Measurements from ENCODE around the gene TMUB2. TPM values are rescaled to one million over a fixed set of nuclear protein-coding genes. Genes with fewer than 3 reads are reported as not detected.
"Not testable (repeated sequence)": the region's sequence is repeated elsewhere in the genome, so short reads cannot be mapped to it uniquely, and the experiment has no call there.

TMUB2 gene
- total and polyA plus RNA-seq, 2 donors (not counting 1 experiment from before 2014, with no cell fraction given): 37.3 to 45.4 TPM

DNA sequence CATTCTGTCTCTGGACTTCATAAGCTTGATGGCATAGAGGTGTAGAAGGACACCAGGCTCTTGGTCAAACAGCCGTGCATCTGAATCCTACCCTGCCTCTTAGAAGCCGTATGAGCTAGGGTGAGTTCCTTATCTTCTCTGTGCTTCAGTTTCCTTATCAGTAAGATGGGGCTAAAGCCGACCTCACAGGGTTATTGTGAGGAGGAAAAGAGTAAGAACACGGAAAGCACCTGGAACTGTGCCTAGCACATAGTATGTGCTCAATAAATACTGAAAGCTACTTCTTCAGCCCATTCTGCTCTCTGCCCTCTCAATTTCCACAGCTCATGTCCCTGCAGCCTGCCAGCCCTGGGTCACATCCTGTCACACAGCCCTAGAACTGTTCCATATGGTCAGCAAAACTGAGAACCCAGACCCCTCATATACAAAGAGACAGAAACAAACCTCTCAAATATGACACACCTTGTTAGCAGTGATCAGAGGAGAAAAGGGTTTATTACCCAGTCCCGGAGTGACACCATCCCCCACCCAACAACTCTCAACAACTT, 49.7 kb downstream of the TMUB2 start:
- TF ChIP-seq, protein P1, sequence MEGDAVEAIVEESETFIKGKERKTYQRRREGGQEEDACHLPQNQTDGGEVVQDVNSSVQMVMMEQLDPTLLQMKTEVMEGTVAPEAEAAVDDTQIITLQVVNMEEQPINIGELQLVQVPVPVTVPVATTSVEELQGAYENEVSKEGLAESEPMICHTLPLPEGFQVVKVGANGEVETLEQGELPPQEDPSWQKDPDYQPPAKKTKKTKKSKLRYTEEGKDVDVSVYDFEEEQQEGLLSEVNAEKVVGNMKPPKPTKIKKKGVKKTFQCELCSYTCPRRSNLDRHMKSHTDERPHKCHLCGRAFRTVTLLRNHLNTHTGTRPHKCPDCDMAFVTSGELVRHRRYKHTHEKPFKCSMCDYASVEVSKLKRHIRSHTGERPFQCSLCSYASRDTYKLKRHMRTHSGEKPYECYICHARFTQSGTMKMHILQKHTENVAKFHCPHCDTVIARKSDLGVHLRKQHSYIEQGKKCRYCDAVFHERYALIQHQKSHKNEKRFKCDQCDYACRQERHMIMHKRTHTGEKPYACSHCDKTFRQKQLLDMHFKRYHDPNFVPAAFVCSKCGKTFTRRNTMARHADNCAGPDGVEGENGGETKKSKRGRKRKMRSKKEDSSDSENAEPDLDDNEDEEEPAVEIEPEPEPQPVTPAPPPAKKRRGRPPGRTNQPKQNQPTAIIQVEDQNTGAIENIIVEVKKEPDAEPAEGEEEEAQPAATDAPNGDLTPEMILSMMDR (conservative IDR thresholded peaks at IDR 0.05 in 1 of 2, IDR thresholded peaks at IDR 0.05 in 1 of 2; ENCODE audit: low read depth in 1 of 2, low read length in 2 of 2): no peak
- TF ChIP-seq EZH2 (IDR thresholded peaks at IDR 0.05; ENCODE audit: low read length, missing control alignments): no peak
- no peaks in the 10 kb centered on the region for H3K27me3 ChIP-seq (ENCODE audit: control insufficient read depth, insufficient read depth, low read length)
- H3K4me3 ChIP-seq (replicated peaks in 1 of 4; ENCODE audit: control extremely low read depth in 1 of 4, insufficient read depth in 1 of 4, low read depth in 3 of 4, low read length in 4 of 4): no peak overlapping the region
- no peaks in the 10 kb centered on the region for H3K4me1 ChIP-seq (ENCODE audit: control insufficient read depth, extremely low read depth, insufficient read depth, low read length)
- H3K36me3 ChIP-seq (ENCODE audit: control insufficient read depth, insufficient read depth, low read length): no peaks in the 10 kb centered on the region
- H3K79me2 ChIP-seq (ENCODE audit: control insufficient read depth, insufficient read depth, low read length): no peaks in the 10 kb centered on the region
- no peak overlapping the region for H3K9ac ChIP-seq (ENCODE audit: insufficient read depth, low read length)
- no peaks in the 10 kb centered on the region for H3K9me3 ChIP-seq (ENCODE audit: control insufficient read depth, insufficient read depth, low read depth, low read length)
- no peak overlapping the region for H3K4me2 ChIP-seq (ENCODE audit: extremely low read depth, insufficient read depth, low read length)
- H4K20me1 ChIP-seq (ENCODE audit: control insufficient read depth, extremely low read depth, insufficient read depth, low read length): no peaks in the 10 kb centered on the region
- no peak overlapping the region for H2AFZ ChIP-seq (ENCODE audit: low read length)
- no peak overlapping the region for H3K27ac ChIP-seq (ENCODE audit: insufficient read depth, low read length)
- no peak for DNase-seq (ENCODE audit: low read depth in 2 of 2)

DNA sequence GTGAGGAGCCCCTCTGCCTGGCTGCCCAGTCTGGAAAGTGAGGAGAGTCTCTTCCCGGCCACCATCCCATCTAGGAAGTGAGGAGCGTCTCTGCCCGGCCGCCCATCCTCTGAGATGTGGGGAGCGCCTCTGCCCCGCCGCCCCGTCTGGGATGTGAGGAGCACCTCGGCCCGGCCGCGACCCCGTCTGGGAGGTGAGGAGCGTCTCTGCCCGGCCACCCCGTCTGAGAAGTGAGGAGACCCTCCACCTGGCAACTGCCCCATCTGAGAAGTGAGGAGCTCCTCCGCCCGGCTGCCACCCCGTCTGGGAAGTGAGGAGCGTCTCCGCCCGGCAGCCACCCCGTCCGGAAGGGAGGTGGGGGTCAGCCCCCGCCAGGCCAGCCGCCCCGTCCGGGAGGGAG, 51.1 kb downstream of the TMUB2 start:
- DNase-seq (ENCODE audit: low read depth in 2 of 2); H3K4me1 ChIP-seq (ENCODE audit: control insufficient read depth, extremely low read depth, insufficient read depth, low read length); H3K4me2 ChIP-seq (ENCODE audit: extremely low read depth, insufficient read depth, low read length); H3K79me2 ChIP-seq (ENCODE audit: control insufficient read depth, insufficient read depth, low read length); H2AFZ ChIP-seq (ENCODE audit: low read length); H3K9me3 ChIP-seq (ENCODE audit: control insufficient read depth, insufficient read depth, low read depth, low read length); H3K27ac ChIP-seq (ENCODE audit: insufficient read depth, low read length); H3K9ac ChIP-seq (ENCODE audit: insufficient read depth, low read length); H3K27me3 ChIP-seq (ENCODE audit: control insufficient read depth, insufficient read depth, low read length); H3K4me3 ChIP-seq (replicated peaks in 1 of 4; ENCODE audit: control extremely low read depth in 1 of 4, insufficient read depth in 1 of 4, low read depth in 3 of 4, low read length in 4 of 4); H3K36me3 ChIP-seq (ENCODE audit: control insufficient read depth, insufficient read depth, low read length); H4K20me1 ChIP-seq (ENCODE audit: control insufficient read depth, extremely low read depth, insufficient read depth, low read length): not testable (repeated sequence)

DNA sequence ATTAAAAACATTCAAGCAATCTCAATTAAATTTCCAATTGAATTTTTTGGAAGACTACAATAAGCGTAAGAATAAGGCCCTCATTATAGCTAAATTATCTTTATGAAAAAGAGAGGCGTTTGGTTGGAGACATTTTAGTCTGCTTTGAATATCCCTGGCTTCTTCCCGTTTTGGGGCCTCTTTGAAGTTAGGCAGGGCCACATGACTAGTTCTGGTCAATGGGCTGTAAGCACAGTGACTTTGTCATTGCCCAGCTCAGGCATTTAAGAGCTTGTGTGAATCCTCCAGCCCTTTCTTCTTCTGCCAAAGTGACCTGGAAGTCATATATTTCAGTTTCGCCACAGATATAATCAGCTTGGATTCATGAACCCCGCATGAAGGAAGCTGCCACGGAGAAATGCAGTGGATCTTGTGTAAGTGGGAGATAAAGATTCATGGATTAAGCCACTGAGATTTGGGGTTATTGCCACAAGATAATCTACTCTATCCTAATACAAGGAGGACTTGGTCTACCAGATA, 54.4 kb downstream of the TMUB2 start:
- Histone ChIP-seq H3K4me3 (replicated peaks in 1 of 4; ENCODE audit: control extremely low read depth in 1 of 4, insufficient read depth in 1 of 4, low read depth in 3 of 4, low read length in 4 of 4) (no peak overlapping the region), H3K27me3 (ENCODE audit: control insufficient read depth, insufficient read depth, low read length) (no peaks in the 10 kb centered on the region), H3K9me3 (ENCODE audit: control insufficient read depth, insufficient read depth, low read depth, low read length) (no peaks in the 10 kb centered on the region), H3K79me2 (ENCODE audit: control insufficient read depth, insufficient read depth, low read length) (no peaks in the 10 kb centered on the region), H2AFZ (ENCODE audit: low read length) (no peak overlapping the region), H4K20me1 (ENCODE audit: control insufficient read depth, extremely low read depth, insufficient read depth, low read length) (no peaks in the 10 kb centered on the region), H3K4me1 (ENCODE audit: control insufficient read depth, extremely low read depth, insufficient read depth, low read length) (no peaks in the 10 kb centered on the region), H3K27ac (ENCODE audit: insufficient read depth, low read length) (no peak overlapping the region), H3K9ac (ENCODE audit: insufficient read depth, low read length) (no peak overlapping the region), H3K36me3 (ENCODE audit: control insufficient read depth, insufficient read depth, low read length) (no peaks in the 10 kb centered on the region), H3K4me2 (ENCODE audit: extremely low read depth, insufficient read depth, low read length) (no peak overlapping the region)
- TF ChIP-seq, protein P1 (conservative IDR thresholded peaks at IDR 0.05 in 1 of 2, IDR thresholded peaks at IDR 0.05 in 1 of 2; ENCODE audit: low read depth in 1 of 2, low read length in 2 of 2): no peak
- no peak for TF ChIP-seq EZH2 (IDR thresholded peaks at IDR 0.05; ENCODE audit: low read length, missing control alignments)
- no peak for DNase-seq (ENCODE audit: low read depth in 2 of 2)

Other genes starting within 250 kb of the TMUB2 start
- not detected in 2 replicates for gene PPY, start 244.5 kb upstream of the TMUB2 start, total RNA-seq
- gene PPY, start 244.5 kb upstream of the TMUB2 start, polyA plus RNA-seq: not detected in 2 replicates
- 0.33 TPM in 1 of 2 replicates, not detected in the other for gene PYY, start 233.0 kb upstream of the TMUB2 start, total RNA-seq
- not detected in 2 replicates for gene PYY, start 233.0 kb upstream of the TMUB2 start, polyA plus RNA-seq
- gene NAGS, start 182.3 kb upstream of the TMUB2 start, total RNA-seq: 3.3 and 7.4 TPM in 2 replicates
- gene NAGS, start 182.3 kb upstream of the TMUB2 start, polyA plus RNA-seq: 0.58 and 0.95 TPM in 2 replicates
- gene TMEM101, start 172.0 kb upstream of the TMUB2 start, total RNA-seq: 99.4 and 107 TPM in 2 replicates
- gene TMEM101, start 172.0 kb upstream of the TMUB2 start, polyA plus RNA-seq: 26.0 and 32.3 TPM in 2 replicates
- gene LSM12, start 120.3 kb upstream of the TMUB2 start, total RNA-seq: 21.8 and 25.6 TPM in 2 replicates
- gene LSM12, start 120.3 kb upstream of the TMUB2 start, polyA plus RNA-seq: 79.3 and 86.4 TPM in 2 replicates
- 12.3 and 40.0 TPM in 2 replicates for gene G6PC3, start 116.2 kb upstream of the TMUB2 start, total RNA-seq
- 76.1 and 113 TPM in 2 replicates for gene G6PC3, start 116.2 kb upstream of the TMUB2 start, polyA plus RNA-seq
- 66.8 and 125 TPM in 2 replicates for gene HDAC5, start 63.3 kb upstream of the TMUB2 start, total RNA-seq
- gene HDAC5, start 63.3 kb upstream of the TMUB2 start, polyA plus RNA-seq: 31.3 and 35.1 TPM in 2 replicates
- 1.0 and 1.5 TPM in 2 replicates for gene HROB, start 45.0 kb upstream of the TMUB2 start, total RNA-seq
- 1.8 and 4.7 TPM in 2 replicates for gene HROB, start 45.0 kb upstream of the TMUB2 start, polyA plus RNA-seq
- gene ASB16, start 16.3 kb upstream of the TMUB2 start, total RNA-seq: under 0.01 and 0.17 TPM in 2 replicates
- 0.07 TPM in 1 of 2 replicates, not detected in the other for gene ASB16, start 16.3 kb upstream of the TMUB2 start, polyA plus RNA-seq
- gene ATXN7L3, start 12.9 kb downstream of the TMUB2 start, total RNA-seq: 33.6 and 36.5 TPM in 2 replicates
- gene ATXN7L3, start 12.9 kb downstream of the TMUB2 start, polyA plus RNA-seq: 31.8 and 34.8 TPM in 2 replicates
- 42.1 and 49.8 TPM in 2 replicates for gene UBTF, start 32.7 kb downstream of the TMUB2 start, total RNA-seq
- 25.1 and 34.3 TPM in 2 replicates for gene UBTF, start 32.7 kb downstream of the TMUB2 start, polyA plus RNA-seq
- gene SLC4A1, start 81.2 kb downstream of the TMUB2 start, total RNA-seq: not detected in 2 replicates
- not detected in 2 replicates for gene SLC4A1, start 81.2 kb downstream of the TMUB2 start, polyA plus RNA-seq
- under 0.01 TPM in 1 of 2 replicates, not detected in the other for gene RUNDC3A, start 121.6 kb downstream of the TMUB2 start, total RNA-seq
- 0.05 TPM in 1 of 2 replicates, not detected in the other for gene RUNDC3A, start 121.6 kb downstream of the TMUB2 start, polyA plus RNA-seq
- gene SLC25A39, start 137.9 kb downstream of the TMUB2 start, total RNA-seq: 47.0 and 70.2 TPM in 2 replicates
- gene SLC25A39, start 137.9 kb downstream of the TMUB2 start, polyA plus RNA-seq: 35.3 and 61.1 TPM in 2 replicates
- gene GRN, start 158.3 kb downstream of the TMUB2 start, total RNA-seq: 315 and 448 TPM in 2 replicates
- gene GRN, start 158.3 kb downstream of the TMUB2 start, polyA plus RNA-seq: 146 and 151 TPM in 2 replicates
- 5.0 and 6.4 TPM in 2 replicates for gene FAM171A2, start 176.9 kb downstream of the TMUB2 start, total RNA-seq
- gene FAM171A2, start 176.9 kb downstream of the TMUB2 start, polyA plus RNA-seq: 1.4 and 1.7 TPM in 2 replicates
- gene ITGA2B, start 202.7 kb downstream of the TMUB2 start, total RNA-seq: 0.26 and 0.66 TPM in 2 replicates
- 0.06 and 0.10 TPM in 2 replicates for gene ITGA2B, start 202.7 kb downstream of the TMUB2 start, polyA plus RNA-seq

Data from fibroblast of lung (primary cell).